GM18508 (cell line): ENCODE results near the gene SLC25A44.
"Not testable (repeated sequence)": the region's sequence is repeated elsewhere in the genome, so short reads cannot be mapped to it uniquely, and the experiment has no call there.

Source experiments
- ATAC-seq: cut with Tn5 transposase; IDR thresholded peaks from one replicate; pipeline ENCODE4 v1.9.1; 2021; ENCODE audit warnings: moderate number of reproducible peaks; ENCODE audit not compliant: insufficient read depth, unreplicated experiment

SLC25A44 gene

GRCh38 chr1:156162430-156163037, 31.4 kb upstream of the SLC25A44 start:
- ATAC-seq: no peak

GRCh38 chr1:156163712-156164111, 30.2 kb upstream of the SLC25A44 start:
- no peak for ATAC-seq

- no peak for ATAC-seq
These were observed 29.6 kb upstream of the SLC25A44 start for GRCh38 chr1:156164125-156164831.

- ATAC-seq: no peak
These were observed 28.8 kb upstream of the SLC25A44 start for GRCh38 chr1:156165083-156165482.

GRCh38 chr1:156167536-156167935, 26.4 kb upstream of the SLC25A44 start:
- ATAC-seq: no peak

- ATAC-seq: no peak
These were observed 21.0 kb upstream of the SLC25A44 start for GRCh38 chr1:156172696-156173470.

- ATAC-seq: no peak
These were observed 17.2 kb upstream of the SLC25A44 start for GRCh38 chr1:156176610-156177210.

GRCh38 chr1:156177919-156178654, 15.8 kb upstream of the SLC25A44 start:
- no peak for ATAC-seq

GRCh38 chr1:156180471-156180870, 13.4 kb upstream of the SLC25A44 start:
- ATAC-seq: no peak

- not testable (repeated sequence) for ATAC-seq
These were observed 12.4 kb upstream of the SLC25A44 start for GRCh38 chr1:156181391-156181924.

- not testable (repeated sequence) for ATAC-seq
These were observed 11.7 kb upstream of the SLC25A44 start for GRCh38 chr1:156182010-156182779.

- not testable (repeated sequence) for ATAC-seq
These were observed 7.3 kb upstream of the SLC25A44 start for GRCh38 chr1:156186347-156187177.

GRCh38 chr1:156190265-156190664, 3.6 kb upstream of the SLC25A44 start:
- not testable (repeated sequence) for ATAC-seq

GRCh38 chr1:156191292-156191964, 2.5 kb upstream of the SLC25A44 start:
- no peak for ATAC-seq

GRCh38 chr1:156193208-156193487, 756 bp upstream of the SLC25A44 start:
- no peak for ATAC-seq

GRCh38 chr1:156194300-156194652, 372 bp downstream of the SLC25A44 start:
- no peak for ATAC-seq

- no peak for ATAC-seq
These were observed 1.9 kb downstream of the SLC25A44 start for GRCh38 chr1:156195853-156196252.

- ATAC-seq: no peak
These were observed 2.5 kb downstream of the SLC25A44 start for GRCh38 chr1:156196445-156196844.
